HCT116 (cell line): ENCODE results near the gene FGD5. TPM values are rescaled to one million over a fixed set of nuclear protein-coding genes. Genes with fewer than 3 reads are reported as not detected.

Experiments
- ATAC-seq: fragments of 200-7000 bp; cut with Tn5 transposase; 2 replicates; pipeline ENCODE4 v1.9.1; 2020; ENCODE audit warnings: mild to moderate bottlenecking, moderate library complexity
- BruUV-seq: library from RNA; stranded (reverse); fragments of 400-500 nt; replicated peaks from 2 replicates; lab custom pipeline; 2021; lab: Mats Ljungman, UMichigan
- CTCF ChIA-PET: fragments of 300-600 bp; sonication (Branson Sonifier 250); formaldehyde crosslinking; loops from one replicate; lab custom pipeline; 2021; ENCODE audit warnings: antibody characterized with exemption; lab: Charles Lee
- POLR2A ChIA-PET: fragments of 300-600, 350-600 bp; sonication (Branson Sonifier 250); formaldehyde crosslinking; loops from one replicate; lab custom pipeline; 2021; ENCODE audit warnings: antibody characterized with exemption; lab: Charles Lee
- RAD21 ChIA-PET, 2 experiments: fragments of 300-600 bp; sonication (Branson Sonifier 250); formaldehyde crosslinking; loops; one replicate each; lab custom pipeline; 2023; ENCODE audit warnings: low total read pairs in 2 of 2; ENCODE audit not compliant: uncharacterized antibody in 2 of 2, unreplicated experiment in 2 of 2, low non-redundant PET in 1 of 2; lab: Charles Lee
- DNase-seq: peaks from one replicate; pipeline ENCODE4 v3.0.0-alpha.2; 2010; ENCODE audit warnings: low read depth, low spot score
- H2AFZ ChIP-seq: fragments of 200-600 bp; shearing (Covaris generic), sonication (generic); 2 replicates; pipeline ENCODE4 v1.6.1; 2017; ENCODE audit warnings: low read depth, mixed run types, mixed read lengths, antibody characterized with exemption, low read length; ENCODE audit not compliant: poor library complexity, severe bottlenecking
- H3K27ac ChIP-seq: 2 replicates; pipeline ENCODE4 v1.5.1; 2012; ENCODE audit warnings: low read depth, low read length
- H3K27me3 ChIP-seq: fragments of 200-600 bp; sonication (generic); 2 replicates; pipeline ENCODE4 v1.6.1; 2016; ENCODE audit warnings: mixed run types, low read length, mixed read lengths; ENCODE audit not compliant: insufficient read depth
- H3K36me3 ChIP-seq, 2 experiments: fragments of 200-500 bp in 1 of 2; fragments of 200-600 bp in 1 of 2; sonication (Bioruptor generic) in 1 of 2; sonication (generic) in 1 of 2; 2 replicates each; pipeline versions ENCODE4 v1.5.1 to v1.6.1; 2014 to 2016; ENCODE audit warnings: low read length in 2 of 2, inconsistent platforms in 1 of 2, mixed read lengths in 1 of 2, mixed run types in 1 of 2; ENCODE audit not compliant: insufficient read depth in 2 of 2, control insufficient read depth in 1 of 2
- H3K4me1 ChIP-seq, 2 experiments: fragments of 200-600 bp in 1 of 2; sonication (generic) in 1 of 2; 2 replicates each; pipeline versions ENCODE4 v1.5.1 to v1.6.1; 2012 to 2017; ENCODE audit warnings: low read length in 2 of 2, inconsistent platforms in 1 of 2, mild to moderate bottlenecking in 1 of 2, mixed read lengths in 1 of 2, mixed run types in 1 of 2, moderate library complexity in 1 of 2; ENCODE audit not compliant: insufficient read depth in 2 of 2, control insufficient read depth in 1 of 2
- H3K4me2 ChIP-seq: fragments of 200-600 bp; sonication (generic); 2 replicates; pipeline ENCODE4 v1.6.1; 2017; ENCODE audit warnings: mixed run types, low read length, mixed read lengths
- H3K4me3 ChIP-seq, 2 experiments: fragments of 200-600 bp in 1 of 2; sonication (generic) in 1 of 2; replicated peaks in 1 of 2; 2 replicates each; pipeline ENCODE4 v1.5.1; 2011 to 2016; ENCODE audit warnings: low read length in 2 of 2, control low read depth in 1 of 2, low read depth in 1 of 2, mild to moderate bottlenecking in 1 of 2, mixed read lengths in 1 of 2, mixed run types in 1 of 2
- H3K79me2 ChIP-seq: fragments of 200-600 bp; sonication (generic); 2 replicates; pipeline ENCODE4 v1.6.1; 2017; ENCODE audit warnings: mild to moderate bottlenecking, mixed run types, low read length, moderate library complexity, mixed read lengths; ENCODE audit not compliant: insufficient read depth
- H3K9ac ChIP-seq: fragments of 200-600 bp; sonication (generic); 2 replicates; pipeline ENCODE4 v1.6.1; 2016; ENCODE audit warnings: low read length, mixed read lengths
- H3K9me2 ChIP-seq: fragments of 200-600 bp; sonication (generic), shearing (Covaris generic); 2 replicates; pipeline ENCODE4 v1.6.1; 2017; ENCODE audit warnings: mixed run types, mild to moderate bottlenecking, moderate library complexity; ENCODE audit not compliant: insufficient read depth
- H3K9me3 ChIP-seq, 2 experiments: fragments of 200-500 bp in 1 of 2; fragments of 200-600 bp in 1 of 2; sonication (Bioruptor generic) in 1 of 2; sonication (generic) in 1 of 2; 2 replicates each; pipeline ENCODE4 v1.6.1; 2014 to 2017; ENCODE audit warnings: low read length in 2 of 2, mixed read lengths in 2 of 2, inconsistent platforms in 1 of 2, low read depth in 1 of 2, mild to moderate bottlenecking in 1 of 2, mixed run types in 1 of 2, moderate library complexity in 1 of 2; ENCODE audit not compliant: control insufficient read depth in 1 of 2, insufficient read depth in 1 of 2
- H4K20me1 ChIP-seq: fragments of 200-600 bp; sonication (generic), shearing (Covaris generic); 2 replicates; pipeline ENCODE4 v1.6.1; 2017; ENCODE audit warnings: mixed run types, mild to moderate bottlenecking, moderate library complexity; ENCODE audit not compliant: insufficient read depth
- ATF3 ChIP-seq: IDR thresholded peaks from 2 replicates; pipeline ENCODE4 v1.6.1; 2012
- CEBPB ChIP-seq: IDR thresholded peaks from 2 replicates; pipeline ENCODE4 v1.6.1; 2012; ENCODE audit warnings: low read depth
- EGR1 ChIP-seq: IDR thresholded peaks from 2 replicates; pipeline ENCODE4 v1.6.1; 2012; ENCODE audit warnings: low read depth
- EZH2 ChIP-seq: fragments of 200-600 bp; sonication (generic); IDR thresholded peaks from 2 replicates; pipeline ENCODE4 v1.6.1; 2017; ENCODE audit warnings: antibody characterized with exemption, mixed run types
- FOSL1 ChIP-seq: IDR thresholded peaks from 2 replicates; pipeline ENCODE4 v1.6.1; 2012; ENCODE audit warnings: low read depth
- JUND ChIP-seq: IDR thresholded peaks from 2 replicates; pipeline ENCODE4 v1.6.1; 2012
- MAX ChIP-seq: IDR thresholded peaks from 2 replicates; pipeline ENCODE4 v1.6.1; 2012
- POLR2AphosphoS5 ChIP-seq: IDR thresholded peaks from 2 replicates; pipeline ENCODE4 v1.6.1; 2011; ENCODE audit warnings: mild to moderate bottlenecking, low read depth, low read length, moderate library complexity
- REST ChIP-seq: IDR thresholded peaks from 2 replicates; pipeline ENCODE4 v1.6.1; 2012; ENCODE audit warnings: low read depth
- SP1 ChIP-seq: IDR thresholded peaks from 2 replicates; pipeline ENCODE4 v1.6.1; 2012; ENCODE audit warnings: low read depth
- SRF ChIP-seq: IDR thresholded peaks from 2 replicates; pipeline ENCODE4 v1.6.1; 2012; ENCODE audit warnings: low read depth
- YY1 ChIP-seq: IDR thresholded peaks from 2 replicates; pipeline ENCODE4 v1.6.1; 2011; ENCODE audit warnings: low read length, low read depth, moderate library complexity, mild to moderate bottlenecking; ENCODE audit not compliant: insufficient replicate concordance; ENCODE audit errors: extremely low read depth
- ZBTB33 ChIP-seq: IDR thresholded peaks from 2 replicates; pipeline ENCODE4 v1.6.1; 2011; ENCODE audit warnings: mild to moderate bottlenecking, low read length, moderate library complexity; ENCODE audit not compliant: insufficient replicate concordance; ENCODE audit errors: extremely low read depth
- ZFX ChIP-seq: fragments of 450-650 bp; IDR thresholded peaks from 2 replicates; pipeline ENCODE4 v1.6.1; 2017
- intact Hi-C: fragments of 100-400 bp; cut with micrococcal nuclease; formaldehyde crosslinking; loops from 2 replicates; pipeline ENCODE4 v1.10.0; 2022
- total RNA-seq: library from RNA; stranded (reverse); gene quantifications from one replicate; pipeline ENCODE4 v1.2.1, GENCODE V29; 2021; ENCODE audit not compliant: unreplicated experiment

FGD5 gene
- total RNA-seq, 1 experiment from 2014 or later: 0.22 TPM

- no peak for ATAC-seq
- RAD21 ChIA-PET: no interaction called here
- intact Hi-C loops: no loop called here
- no peak overlapping the region for H3K4me3 ChIP-seq
- H3K27me3 ChIP-seq: peaks cover 18% of the 10 kb centered on the region; the same call in 1 of the 2 replicates
- H3K79me2 ChIP-seq: no peaks in the 10 kb centered on the region
- POLR2A ChIA-PET: no interaction called here
- CTCF ChIA-PET: no interaction called here
- no peaks in the 10 kb centered on the region for H3K4me1 ChIP-seq
- BruUV-seq: no TSS peak
- no peak overlapping the region for H2AFZ ChIP-seq
- H3K36me3 ChIP-seq: no peaks in the 10 kb centered on the region
- H3K9me3 ChIP-seq: no peaks in the 10 kb centered on the region
- H3K9me2 ChIP-seq: no peaks in the 10 kb centered on the region
- no peaks in the 10 kb centered on the region for H4K20me1 ChIP-seq
- H3K27ac ChIP-seq: no peak overlapping the region
- H3K9ac ChIP-seq: no peak overlapping the region
- DNase-seq: no peak
- no peak for TF ChIP-seq ZBTB33
- TF ChIP-seq REST: no peak
- TF ChIP-seq YY1: no peak
- TF ChIP-seq SP1: no peak
- no peak for TF ChIP-seq MAX
- TF ChIP-seq EZH2: no peak
- no peak for TF ChIP-seq EGR1
- TF ChIP-seq SRF: no peak
- no peak for TF ChIP-seq ATF3
- TF ChIP-seq CEBPB: no peak
- no peak for TF ChIP-seq JUND
- TF ChIP-seq ZFX: no peak
- no peak for TF ChIP-seq POLR2AphosphoS5
- TF ChIP-seq FOSL1: no peak
- H3K4me2 ChIP-seq: no peak overlapping the region
Measured at GRCh38 chr3:14837186-14837877, 18.6 kb downstream of the FGD5 start.
